Measurements from ENCODE around the gene AFTPH.

AFTPH gene

DNA sequence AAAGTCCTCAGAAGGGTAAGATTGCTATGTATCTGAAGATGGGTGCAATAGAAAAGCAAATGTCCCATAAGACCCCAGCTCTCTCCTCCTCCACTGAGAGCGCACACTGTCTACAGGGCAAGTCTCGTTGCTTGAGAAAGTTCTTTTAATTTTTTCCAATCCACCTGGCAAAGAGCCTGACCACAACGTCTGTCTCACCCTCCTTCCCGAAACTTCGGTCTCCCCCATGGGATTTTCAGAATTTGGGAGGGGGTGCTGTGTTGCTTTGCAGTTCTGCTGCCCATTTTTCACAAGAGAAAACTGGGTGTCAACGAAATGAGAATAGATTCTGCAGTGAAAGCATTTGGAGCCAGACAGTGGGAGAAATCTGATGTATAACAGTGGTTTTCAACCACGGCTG, 89.1 kb downstream of the AFTPH start:
- DNase-seq (ENCODE audit: insufficient read length, low spot score) (no peak), FAIRE-seq (no peak)
- no peak for TF ChIP-seq POLR2A (IDR thresholded peaks at IDR 0.05; ENCODE audit: low read depth, low read length)
- TF ChIP-seq PAX5 (IDR thresholded peaks at IDR 0.05; ENCODE audit: insufficient read depth, low read length, severe bottlenecking): no peak
- TF ChIP-seq POLR2AphosphoS5 (IDR thresholded peaks at IDR 0.05; ENCODE audit: low read depth, low read length): no peak
- no peak for TF ChIP-seq SPI1 (IDR thresholded peaks at IDR 0.05; ENCODE audit: low read depth, low read length)
- no peak for TF ChIP-seq TAF1 (IDR thresholded peaks at IDR 0.05; ENCODE audit: low read depth, low read length)
- TF ChIP-seq POU2F2 (IDR thresholded peaks at IDR 0.05; ENCODE audit: low read depth, low read length): no peak

DNA sequence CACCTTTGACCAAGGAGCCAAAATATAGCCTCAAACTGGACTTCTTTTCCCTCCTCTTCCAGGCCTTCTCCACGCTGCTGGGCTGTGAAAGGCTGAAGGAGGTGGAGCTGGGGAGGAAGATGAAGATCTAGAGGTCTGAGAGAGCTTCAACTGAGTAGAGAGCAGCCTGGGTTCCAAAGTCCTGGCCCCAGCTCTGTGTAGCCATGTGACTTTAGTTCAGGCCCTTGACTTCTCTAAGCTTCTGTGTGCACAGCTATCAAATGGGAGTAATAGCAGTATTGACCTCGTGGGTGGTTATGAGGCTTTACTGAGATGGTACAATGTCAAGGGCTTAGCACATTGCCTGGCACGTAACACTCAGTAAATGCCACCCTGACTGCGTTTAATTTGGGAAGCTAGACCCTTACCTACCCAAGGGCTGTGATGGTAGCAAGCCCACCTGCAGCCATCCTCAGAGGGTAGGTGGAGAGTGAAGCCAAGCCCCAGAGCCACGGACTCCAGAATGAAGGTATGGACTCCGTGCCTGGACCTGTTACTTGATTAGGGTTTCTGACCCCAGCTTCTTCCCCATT, 91.2 kb downstream of the AFTPH start:
- FAIRE-seq (no peak), DNase-seq (ENCODE audit: insufficient read length, low spot score) (no peak)
- no peak for TF ChIP-seq SPI1 (IDR thresholded peaks at IDR 0.05; ENCODE audit: low read depth, low read length)
- TF ChIP-seq POU2F2 (IDR thresholded peaks at IDR 0.05; ENCODE audit: low read depth, low read length): no peak
- no peak for TF ChIP-seq POLR2A (IDR thresholded peaks at IDR 0.05; ENCODE audit: low read depth, low read length)
- no peak for TF ChIP-seq PAX5 (IDR thresholded peaks at IDR 0.05; ENCODE audit: insufficient read depth, low read length, severe bottlenecking)
- no peak for TF ChIP-seq POLR2AphosphoS5 (IDR thresholded peaks at IDR 0.05; ENCODE audit: low read depth, low read length)
- no peak for TF ChIP-seq TAF1 (IDR thresholded peaks at IDR 0.05; ENCODE audit: low read depth, low read length)

DNA sequence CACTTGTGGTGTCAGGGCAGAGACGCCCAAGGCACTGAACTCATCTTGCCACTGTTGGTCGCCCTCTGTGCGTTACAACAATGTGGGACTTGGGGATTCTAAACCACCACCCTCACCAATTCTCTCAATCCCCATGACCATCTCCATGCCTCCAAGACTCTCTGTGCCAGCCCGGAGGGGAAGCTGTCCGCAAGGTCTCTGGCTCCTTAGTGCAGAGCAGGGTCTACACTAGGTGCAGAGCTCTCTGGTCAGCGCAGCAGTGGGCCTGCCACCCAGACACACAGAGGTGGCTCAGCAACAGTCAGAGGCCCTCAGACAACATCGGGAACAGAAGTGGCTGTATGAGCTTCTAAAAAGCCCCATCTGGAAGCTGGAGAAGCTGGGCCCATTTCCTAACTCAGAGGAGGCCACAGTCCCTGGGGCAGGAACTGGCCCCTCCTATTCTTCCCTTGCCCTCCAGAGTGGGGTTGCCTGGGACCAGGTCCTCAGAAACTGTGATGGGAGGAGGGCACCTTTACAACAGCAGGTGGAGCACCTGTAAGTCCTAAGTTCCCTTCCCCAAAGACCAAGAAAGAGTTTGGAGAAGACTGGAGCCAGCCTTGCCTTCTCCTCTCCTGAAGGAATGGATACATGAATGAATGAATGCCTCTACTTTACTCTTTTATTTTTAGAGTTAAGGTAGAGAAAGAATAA, 91.9 kb downstream of the AFTPH start:
- TF ChIP-seq TAF1 (IDR thresholded peaks at IDR 0.05; ENCODE audit: low read depth, low read length) (no peak), POLR2A (IDR thresholded peaks at IDR 0.05; ENCODE audit: low read depth, low read length) (no peak), SPI1 (IDR thresholded peaks at IDR 0.05; ENCODE audit: low read depth, low read length) (no peak), PAX5 (IDR thresholded peaks at IDR 0.05; ENCODE audit: insufficient read depth, low read length, severe bottlenecking) (no peak), POLR2AphosphoS5 (IDR thresholded peaks at IDR 0.05; ENCODE audit: low read depth, low read length) (no peak), POU2F2 (IDR thresholded peaks at IDR 0.05; ENCODE audit: low read depth, low read length) (no peak)
- FAIRE-seq: no peak
- no peak for DNase-seq (ENCODE audit: insufficient read length, low spot score)

DNA sequence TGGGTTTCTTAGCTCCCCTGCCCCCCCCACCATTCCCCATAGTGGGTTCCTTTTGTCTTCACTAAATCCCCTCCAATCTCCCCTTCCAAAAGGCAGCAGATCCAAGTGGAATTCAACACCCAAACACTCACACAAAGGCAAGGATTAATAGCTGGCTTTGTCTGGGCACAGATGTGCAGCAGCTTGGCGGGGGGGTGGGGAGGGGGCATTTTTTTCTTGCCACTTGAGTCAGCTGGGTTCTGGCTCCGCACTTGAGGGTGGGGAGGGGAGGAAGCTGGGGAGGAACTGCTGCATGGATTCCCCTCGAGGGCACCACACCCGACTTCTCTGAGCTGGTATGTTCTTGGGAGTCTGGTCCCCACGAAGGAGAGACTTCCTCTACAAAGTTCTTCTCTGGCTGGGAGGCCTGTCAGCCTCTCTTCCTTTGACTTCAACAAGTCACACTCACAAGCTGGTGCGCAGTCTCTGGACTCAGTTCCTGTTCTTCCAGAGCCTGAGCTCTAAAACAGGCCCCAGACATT, 93.6 kb downstream of the AFTPH start:
- TF ChIP-seq POLR2AphosphoS5 (IDR thresholded peaks at IDR 0.05; ENCODE audit: low read depth, low read length): no peak
- FAIRE-seq: no peak
- no peak for DNase-seq (ENCODE audit: insufficient read length, low spot score)

DNA sequence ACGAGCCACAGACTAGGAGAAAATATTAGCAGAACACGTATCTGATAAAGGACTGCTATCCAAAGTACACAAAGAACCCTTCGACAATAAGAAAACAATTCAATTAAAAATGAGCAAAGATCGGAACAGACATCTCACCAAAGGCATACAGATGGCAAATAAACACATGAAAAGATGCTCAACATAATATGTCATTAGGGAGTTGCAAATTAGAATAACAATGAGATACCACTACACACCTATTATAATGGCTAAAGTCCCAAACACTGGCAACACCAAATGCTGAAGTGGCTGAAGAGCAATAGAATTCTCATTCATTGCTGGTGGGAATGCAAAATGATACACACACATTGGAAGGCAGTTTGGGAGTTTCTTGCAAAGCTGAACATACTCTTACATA, 96.5 kb downstream of the AFTPH start:
- TF ChIP-seq POU2F2 (IDR thresholded peaks at IDR 0.05; ENCODE audit: low read depth, low read length) (no peak), PAX5 (IDR thresholded peaks at IDR 0.05; ENCODE audit: insufficient read depth, low read length, severe bottlenecking) (no peak), POLR2AphosphoS5 (IDR thresholded peaks at IDR 0.05; ENCODE audit: low read depth, low read length) (no peak)
- DNase-seq (ENCODE audit: insufficient read length, low spot score) (no peak), FAIRE-seq (peak; percentile 26)

DNA sequence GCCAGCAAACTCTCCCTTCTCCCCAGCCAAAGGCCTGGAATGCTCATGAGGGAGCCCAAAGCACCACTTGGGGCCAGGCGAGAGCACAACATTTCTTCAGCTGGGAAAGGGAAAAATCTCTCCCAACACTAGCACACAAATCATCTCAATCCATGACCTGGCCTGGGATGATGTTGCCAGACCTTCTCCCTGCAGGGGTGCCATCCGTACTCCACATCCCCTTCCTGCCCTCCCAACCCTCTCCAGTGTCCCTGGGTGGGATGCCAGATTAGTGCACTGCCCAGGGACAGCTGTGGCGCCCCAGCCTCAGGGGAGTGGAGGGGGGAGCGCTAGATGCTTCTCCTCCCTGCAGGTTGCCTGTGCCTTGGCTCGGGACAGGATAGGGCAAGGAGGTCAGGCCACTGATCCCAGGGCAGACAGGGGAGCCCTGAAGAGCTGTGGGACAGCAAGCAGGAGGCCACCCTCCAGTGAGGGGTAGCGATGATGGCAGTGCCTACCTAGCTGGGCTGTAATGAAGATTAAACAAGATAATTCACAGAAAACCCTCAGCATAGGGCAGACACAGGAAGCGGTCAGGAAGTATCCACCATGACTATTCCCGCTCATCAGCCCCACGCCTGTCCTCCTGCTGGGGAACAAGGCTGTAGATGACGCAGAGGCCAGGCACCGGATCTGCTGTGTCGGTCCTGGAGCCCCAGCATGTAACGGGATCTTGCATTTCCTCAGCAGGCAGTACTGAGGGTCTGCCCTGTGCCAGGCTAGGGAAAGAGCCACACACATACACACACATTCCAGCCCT, 98.5 kb downstream of the AFTPH start:
- FAIRE-seq (no peak), DNase-seq (ENCODE audit: insufficient read length, low spot score) (no peak)
- TF ChIP-seq POU2F2 (IDR thresholded peaks at IDR 0.05; ENCODE audit: low read depth, low read length) (no peak), TAF1 (IDR thresholded peaks at IDR 0.05; ENCODE audit: low read depth, low read length) (no peak), PAX5 (IDR thresholded peaks at IDR 0.05; ENCODE audit: insufficient read depth, low read length, severe bottlenecking) (no peak), POLR2AphosphoS5 (IDR thresholded peaks at IDR 0.05; ENCODE audit: low read depth, low read length) (no peak), POLR2A (IDR thresholded peaks at IDR 0.05; ENCODE audit: low read depth, low read length) (no peak), SPI1 (IDR thresholded peaks at IDR 0.05; ENCODE audit: low read depth, low read length) (no peak)

DNA sequence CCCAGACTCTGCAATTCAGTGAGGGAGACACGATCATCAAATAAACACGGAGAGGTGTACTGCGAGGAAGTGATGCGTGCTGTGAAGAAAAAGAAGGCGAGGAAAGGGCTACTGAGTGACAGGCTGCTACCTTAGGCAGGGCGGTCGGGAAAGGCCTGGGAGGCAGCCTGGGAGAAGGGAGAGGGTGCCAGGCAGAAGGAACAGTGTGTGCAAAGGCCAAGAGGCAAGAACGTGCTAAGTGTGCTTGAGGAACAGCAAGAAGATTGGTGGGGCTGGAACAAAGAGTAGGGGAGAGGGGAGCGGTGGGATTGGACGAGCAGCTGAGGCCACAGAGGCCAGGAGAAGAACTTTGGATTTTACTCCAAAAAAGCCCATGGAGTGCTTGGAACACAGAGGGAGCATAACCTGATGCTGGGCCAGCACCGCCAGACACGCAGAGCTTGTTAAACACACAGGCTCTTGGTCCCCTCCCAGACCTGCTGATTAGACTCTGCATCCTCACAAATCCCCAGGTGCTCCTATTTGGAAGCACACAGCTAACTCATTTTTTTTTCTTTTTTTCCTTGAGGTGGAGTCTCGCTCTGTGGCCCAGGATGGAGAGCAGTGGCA, 99.2 kb downstream of the AFTPH start:
- no peak for TF ChIP-seq PAX5 (IDR thresholded peaks at IDR 0.05; ENCODE audit: insufficient read depth, low read length, severe bottlenecking)
- TF ChIP-seq POLR2AphosphoS5 (IDR thresholded peaks at IDR 0.05; ENCODE audit: low read depth, low read length): no peak
- no peak for TF ChIP-seq SPI1 (IDR thresholded peaks at IDR 0.05; ENCODE audit: low read depth, low read length)
- TF ChIP-seq POU2F2 (IDR thresholded peaks at IDR 0.05; ENCODE audit: low read depth, low read length): no peak
- TF ChIP-seq TAF1 (IDR thresholded peaks at IDR 0.05; ENCODE audit: low read depth, low read length): no peak
- no peak for TF ChIP-seq POLR2A (IDR thresholded peaks at IDR 0.05; ENCODE audit: low read depth, low read length)
- DNase-seq (ENCODE audit: insufficient read length, low spot score): no peak
- no peak for FAIRE-seq

DNA sequence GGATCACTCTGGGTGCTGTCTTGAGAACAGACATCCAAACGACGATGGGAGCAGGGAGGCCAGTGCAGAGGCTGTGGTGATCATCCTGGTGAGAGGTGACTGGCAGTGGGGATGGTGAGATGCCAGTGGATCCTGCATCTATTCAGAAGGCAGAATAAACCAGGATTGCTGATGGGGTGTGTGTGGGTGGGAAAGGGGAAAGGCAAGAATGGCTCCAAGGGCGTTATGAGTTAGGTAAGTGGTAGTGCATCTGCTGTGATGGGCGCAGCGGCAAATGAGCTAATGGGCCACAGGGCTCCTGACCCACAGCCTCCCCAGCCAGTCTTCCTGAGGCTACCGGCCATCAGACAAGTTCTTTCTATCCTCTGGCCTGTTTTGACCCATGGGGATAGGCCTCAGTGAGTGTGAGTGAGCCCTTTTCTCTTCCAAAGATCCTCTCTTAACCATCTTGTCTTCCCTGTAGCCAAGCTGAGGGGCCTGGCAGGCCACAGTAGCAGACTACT, 100.0 kb downstream of the AFTPH start:
- FAIRE-seq: no peak
- no peak for TF ChIP-seq POU2F2 (IDR thresholded peaks at IDR 0.05; ENCODE audit: low read depth, low read length)
- no peak for TF ChIP-seq TAF1 (IDR thresholded peaks at IDR 0.05; ENCODE audit: low read depth, low read length)
- TF ChIP-seq POLR2A (IDR thresholded peaks at IDR 0.05; ENCODE audit: low read depth, low read length): no peak
- no peak for TF ChIP-seq POLR2AphosphoS5 (IDR thresholded peaks at IDR 0.05; ENCODE audit: low read depth, low read length)
- no peak for TF ChIP-seq PAX5 (IDR thresholded peaks at IDR 0.05; ENCODE audit: insufficient read depth, low read length, severe bottlenecking)
- TF ChIP-seq SPI1 (IDR thresholded peaks at IDR 0.05; ENCODE audit: low read depth, low read length): no peak

DNA sequence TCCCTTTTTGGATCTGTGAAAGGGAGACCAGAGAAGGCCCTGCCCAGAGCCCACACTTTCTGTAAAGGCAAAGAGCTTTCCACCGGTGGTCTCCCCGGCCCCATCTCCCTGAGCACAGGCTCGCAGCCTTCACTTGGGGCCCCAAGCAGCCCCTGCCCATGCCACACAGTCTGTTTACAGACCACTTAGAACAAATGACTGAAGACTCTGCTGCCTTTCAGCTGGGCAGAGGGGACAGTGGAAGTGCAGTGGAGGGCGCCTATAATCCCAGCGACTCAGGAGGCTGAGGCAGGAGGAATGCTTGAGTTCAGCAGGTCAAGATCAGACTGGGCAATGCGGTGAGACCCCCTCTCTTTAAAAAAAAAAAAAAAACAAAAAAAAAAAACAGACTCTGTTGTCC, 100.7 kb downstream of the AFTPH start:
- TF ChIP-seq TAF1 (IDR thresholded peaks at IDR 0.05; ENCODE audit: low read depth, low read length) (no peak), SPI1 (IDR thresholded peaks at IDR 0.05; ENCODE audit: low read depth, low read length) (no peak)
- DNase-seq (ENCODE audit: insufficient read length, low spot score) (no peak), FAIRE-seq (no peak)

More for the DNA sequence above, 100.0 kb downstream of the AFTPH start:
- no peak for DNase-seq (ENCODE audit: insufficient read length, low spot score)

All from GM12891 (cell line).